Head of caudate nucleus (tissue), 42 donors: ENCODE results near the gene GAGE1.
"Not testable (repeated sequence)": the region's sequence is repeated elsewhere in the genome, so short reads cannot be mapped to it uniquely, and the experiment has no call there.

ENCODE experiments used
- DNase-seq, 42 donors: peaks; one replicate each; pipeline versions ENCODE4 v3.0.0 to v3.0.0-alpha.2; 2020 to 2021; ENCODE audit warnings: mixed read lengths in 7 of 42
- intact Hi-C: fragments of 100-400 bp; cut with DNase I; formaldehyde crosslinking; loops from one replicate; pipeline ENCODE4 v1.15.0; 2022

The GAGE1 gene, protein sequence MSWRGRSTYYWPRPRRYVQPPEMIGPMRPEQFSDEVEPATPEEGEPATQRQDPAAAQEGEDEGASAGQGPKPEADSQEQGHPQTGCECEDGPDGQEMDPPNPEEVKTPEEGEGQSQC

DNA sequence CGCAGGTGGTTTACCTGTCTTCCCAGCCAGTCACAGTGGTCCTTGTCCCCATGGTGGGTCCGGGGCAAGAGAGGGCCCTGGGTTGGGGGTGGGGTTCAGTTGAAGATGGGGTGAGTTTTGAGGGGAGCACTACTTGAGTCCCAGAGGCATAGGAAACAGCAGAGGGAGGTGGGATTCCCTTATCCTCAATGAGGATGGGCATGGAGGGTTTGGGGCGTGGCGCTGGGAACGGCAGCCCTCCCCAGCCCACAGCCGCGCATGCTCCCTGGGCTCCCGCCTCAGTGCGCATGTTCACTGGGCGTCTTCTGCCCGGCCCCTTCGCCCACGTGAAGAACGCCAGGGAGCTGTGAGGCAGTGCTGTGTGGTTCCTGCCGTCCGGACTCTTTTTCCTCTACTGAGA is at the start of gene GAGE1:
Gene GAGE1 (plus strand): TSS at position 301 of the 400 bp plus-strand sequence. CDS start 1,155 bp downstream, outside the sequence.
- intact Hi-C loops, DNase-seq: not testable (repeated sequence)

DNA sequence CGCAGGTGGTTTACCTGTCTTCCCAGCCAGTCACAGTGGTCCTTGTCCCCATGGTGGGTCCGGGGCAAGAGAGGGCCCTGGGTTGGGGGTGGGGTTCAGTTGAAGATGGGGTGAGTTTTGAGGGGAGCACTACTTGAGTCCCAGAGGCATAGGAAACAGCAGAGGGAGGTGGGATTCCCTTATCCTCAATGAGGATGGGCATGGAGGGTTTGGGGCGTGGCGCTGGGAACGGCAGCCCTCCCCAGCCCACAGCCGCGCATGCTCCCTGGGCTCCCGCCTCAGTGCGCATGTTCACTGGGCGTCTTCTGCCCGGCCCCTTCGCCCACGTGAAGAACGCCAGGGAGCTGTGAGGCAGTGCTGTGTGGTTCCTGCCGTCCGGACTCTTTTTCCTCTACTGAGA is 47.8 kb upstream of the GAGE1 start, which contains the start of gene GAGE12E:
Gene GAGE12E (plus strand): TSS at position 301 of the 400 bp plus-strand sequence. CDS start 1,155 bp downstream, outside the sequence.
- intact Hi-C loops, DNase-seq: not testable (repeated sequence)

DNA sequence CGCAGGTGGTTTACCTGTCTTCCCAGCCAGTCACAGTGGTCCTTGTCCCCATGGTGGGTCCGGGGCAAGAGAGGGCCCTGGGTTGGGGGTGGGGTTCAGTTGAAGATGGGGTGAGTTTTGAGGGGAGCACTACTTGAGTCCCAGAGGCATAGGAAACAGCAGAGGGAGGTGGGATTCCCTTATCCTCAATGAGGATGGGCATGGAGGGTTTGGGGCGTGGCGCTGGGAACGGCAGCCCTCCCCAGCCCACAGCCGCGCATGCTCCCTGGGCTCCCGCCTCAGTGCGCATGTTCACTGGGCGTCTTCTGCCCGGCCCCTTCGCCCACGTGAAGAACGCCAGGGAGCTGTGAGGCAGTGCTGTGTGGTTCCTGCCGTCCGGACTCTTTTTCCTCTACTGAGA is 38.3 kb upstream of the GAGE1 start, which contains the start of gene GAGE12F:
Gene GAGE12F (plus strand): TSS at position 301 of the 400 bp plus-strand sequence. CDS start 1,155 bp downstream, outside the sequence.
- intact Hi-C loops, DNase-seq: not testable (repeated sequence)

DNA sequence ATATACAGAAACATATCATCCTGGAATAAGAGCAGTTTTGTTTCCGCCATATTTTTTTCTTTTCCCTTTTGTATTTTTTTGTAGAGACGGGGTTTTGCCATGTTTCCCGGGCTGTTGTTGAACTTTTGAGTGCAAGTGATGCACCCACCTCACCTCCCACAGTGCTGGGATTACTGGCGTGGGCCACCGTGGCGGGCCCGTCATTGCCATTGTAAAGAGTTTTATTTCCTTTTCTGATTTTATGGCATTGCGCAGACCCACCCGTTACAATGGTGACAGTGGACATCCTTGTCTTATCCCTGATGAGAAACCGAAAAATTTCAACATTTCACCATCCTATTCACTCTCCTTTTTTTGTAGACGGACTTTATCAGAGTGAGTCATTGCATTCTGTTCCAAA is 30.1 kb upstream of the GAGE1 start:
- intact Hi-C loops = not testable (repeated sequence)
- DNase-seq = peak in 12 of 42 donors; percentile 0 to 39 (median 9)

DNA sequence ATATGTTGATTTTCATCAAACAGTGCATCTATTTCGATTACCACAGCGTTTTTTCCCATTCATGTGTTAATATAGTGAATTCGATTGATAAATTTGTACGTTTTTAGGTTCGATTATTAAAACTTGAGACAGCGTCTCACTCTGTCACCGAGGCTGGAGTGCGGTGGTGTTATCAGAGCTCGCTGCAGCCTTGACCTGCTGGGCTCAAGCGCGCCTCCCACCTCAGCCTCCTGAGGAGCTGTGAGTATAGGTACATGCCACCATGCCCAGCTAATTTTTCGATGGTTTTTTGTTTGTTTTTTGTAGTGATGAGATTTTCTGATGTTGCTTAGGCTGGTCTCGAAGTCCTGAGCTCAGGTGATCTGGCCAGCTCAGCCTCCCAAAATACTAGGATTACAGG is 29.7 kb upstream of the GAGE1 start:
- peak in 3 of 42 donors; percentile 7 to 20 (median 10) for DNase-seq

DNA sequence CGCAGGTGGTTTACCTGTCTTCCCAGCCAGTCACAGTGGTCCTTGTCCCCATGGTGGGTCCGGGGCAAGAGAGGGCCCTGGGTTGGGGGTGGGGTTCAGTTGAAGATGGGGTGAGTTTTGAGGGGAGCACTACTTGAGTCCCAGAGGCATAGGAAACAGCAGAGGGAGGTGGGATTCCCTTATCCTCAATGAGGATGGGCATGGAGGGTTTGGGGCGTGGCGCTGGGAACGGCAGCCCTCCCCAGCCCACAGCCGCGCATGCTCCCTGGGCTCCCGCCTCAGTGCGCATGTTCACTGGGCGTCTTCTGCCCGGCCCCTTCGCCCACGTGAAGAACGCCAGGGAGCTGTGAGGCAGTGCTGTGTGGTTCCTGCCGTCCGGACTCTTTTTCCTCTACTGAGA is 28.7 kb upstream of the GAGE1 start, which contains the start of gene GAGE12G:
Gene GAGE12G (plus strand): TSS at position 301 of the 400 bp plus-strand sequence. CDS start 1,155 bp downstream, outside the sequence.
- intact Hi-C loops, DNase-seq: not testable (repeated sequence)

More for the DNA sequence above, 29.7 kb upstream of the GAGE1 start:
- intact Hi-C loops = not testable (repeated sequence)

DNA sequence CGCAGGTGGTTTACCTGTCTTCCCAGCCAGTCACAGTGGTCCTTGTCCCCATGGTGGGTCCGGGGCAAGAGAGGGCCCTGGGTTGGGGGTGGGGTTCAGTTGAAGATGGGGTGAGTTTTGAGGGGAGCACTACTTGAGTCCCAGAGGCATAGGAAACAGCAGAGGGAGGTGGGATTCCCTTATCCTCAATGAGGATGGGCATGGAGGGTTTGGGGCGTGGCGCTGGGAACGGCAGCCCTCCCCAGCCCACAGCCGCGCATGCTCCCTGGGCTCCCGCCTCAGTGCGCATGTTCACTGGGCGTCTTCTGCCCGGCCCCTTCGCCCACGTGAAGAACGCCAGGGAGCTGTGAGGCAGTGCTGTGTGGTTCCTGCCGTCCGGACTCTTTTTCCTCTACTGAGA is 19.2 kb upstream of the GAGE1 start, which contains the start of gene GAGE12H:
Gene GAGE12H (plus strand): TSS at position 301 of the 400 bp plus-strand sequence. CDS start 1,155 bp downstream, outside the sequence.
- intact Hi-C loops, DNase-seq: not testable (repeated sequence)

DNA sequence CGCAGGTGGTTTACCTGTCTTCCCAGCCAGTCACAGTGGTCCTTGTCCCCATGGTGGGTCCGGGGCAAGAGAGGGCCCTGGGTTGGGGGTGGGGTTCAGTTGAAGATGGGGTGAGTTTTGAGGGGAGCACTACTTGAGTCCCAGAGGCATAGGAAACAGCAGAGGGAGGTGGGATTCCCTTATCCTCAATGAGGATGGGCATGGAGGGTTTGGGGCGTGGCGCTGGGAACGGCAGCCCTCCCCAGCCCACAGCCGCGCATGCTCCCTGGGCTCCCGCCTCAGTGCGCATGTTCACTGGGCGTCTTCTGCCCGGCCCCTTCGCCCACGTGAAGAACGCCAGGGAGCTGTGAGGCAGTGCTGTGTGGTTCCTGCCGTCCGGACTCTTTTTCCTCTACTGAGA is 9.6 kb upstream of the GAGE1 start, which contains the start of gene GAGE2A:
Gene GAGE2A (plus strand): TSS at position 301 of the 400 bp plus-strand sequence. CDS start 1,155 bp downstream, outside the sequence.
- intact Hi-C loops = not testable (repeated sequence)

DNA sequence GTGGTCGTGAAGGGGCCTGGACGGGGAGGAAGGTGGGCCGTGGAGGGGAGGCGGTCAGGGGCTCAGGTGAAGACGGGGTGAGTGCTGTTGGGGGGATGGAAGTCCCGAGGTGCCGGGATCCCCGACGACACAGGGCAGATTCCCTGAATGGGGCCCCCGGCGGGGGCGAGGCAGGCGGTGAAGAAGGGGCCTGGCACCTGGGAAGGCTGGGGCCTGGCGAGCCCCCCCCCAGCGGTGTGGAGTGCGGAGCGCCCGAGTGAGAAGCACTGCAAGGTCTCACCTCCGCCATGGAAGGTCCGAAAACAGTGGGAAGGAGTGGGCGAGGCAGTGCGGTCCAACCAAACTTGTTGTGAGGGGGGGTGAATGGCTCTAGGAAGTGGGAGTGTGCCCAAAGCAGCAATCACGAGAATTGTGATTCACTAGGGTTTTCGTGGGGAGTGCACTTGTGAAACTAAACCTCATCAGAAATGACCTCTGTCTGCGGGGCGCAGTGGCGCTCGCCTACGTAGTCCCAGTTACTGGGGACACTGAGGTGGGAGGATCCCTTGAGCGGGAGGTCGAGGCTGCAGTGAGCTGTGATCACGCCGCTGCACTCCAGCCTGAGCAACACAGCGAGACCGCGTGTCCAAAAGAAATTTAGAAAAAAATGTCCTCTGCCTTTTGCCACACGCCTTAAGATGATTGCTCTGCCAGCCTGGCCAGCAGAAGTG is 8.9 kb upstream of the GAGE1 start:
- intact Hi-C loops = not testable (repeated sequence)
- peak in 16 of 42 donors; percentile 6 to 48 (median 18) for DNase-seq

More for the DNA sequence above, 9.6 kb upstream of the GAGE1 start, which contains the start of gene GAGE2A:
- DNase-seq = not testable (repeated sequence)

DNA sequence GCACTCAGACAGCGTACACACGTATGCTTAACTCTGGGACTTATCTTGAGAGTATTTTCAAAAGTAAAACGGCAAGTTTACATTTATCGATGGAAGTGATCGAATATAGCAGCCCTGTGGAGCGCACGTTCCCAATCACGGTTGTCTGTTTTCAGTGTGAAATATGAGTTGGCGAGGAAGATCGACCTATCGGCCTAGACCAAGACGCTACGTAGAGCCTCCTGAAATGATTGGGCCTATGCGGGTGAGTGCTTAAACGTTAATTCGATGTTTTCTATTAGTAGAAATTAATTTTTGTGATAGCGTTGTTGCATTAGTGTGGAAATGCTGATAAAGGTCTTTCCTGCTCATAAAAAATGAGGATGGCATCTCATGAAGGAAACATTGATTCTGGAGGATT is 8.3 kb upstream of the GAGE1 start:
- intact Hi-C loops, DNase-seq: not testable (repeated sequence)

DNA sequence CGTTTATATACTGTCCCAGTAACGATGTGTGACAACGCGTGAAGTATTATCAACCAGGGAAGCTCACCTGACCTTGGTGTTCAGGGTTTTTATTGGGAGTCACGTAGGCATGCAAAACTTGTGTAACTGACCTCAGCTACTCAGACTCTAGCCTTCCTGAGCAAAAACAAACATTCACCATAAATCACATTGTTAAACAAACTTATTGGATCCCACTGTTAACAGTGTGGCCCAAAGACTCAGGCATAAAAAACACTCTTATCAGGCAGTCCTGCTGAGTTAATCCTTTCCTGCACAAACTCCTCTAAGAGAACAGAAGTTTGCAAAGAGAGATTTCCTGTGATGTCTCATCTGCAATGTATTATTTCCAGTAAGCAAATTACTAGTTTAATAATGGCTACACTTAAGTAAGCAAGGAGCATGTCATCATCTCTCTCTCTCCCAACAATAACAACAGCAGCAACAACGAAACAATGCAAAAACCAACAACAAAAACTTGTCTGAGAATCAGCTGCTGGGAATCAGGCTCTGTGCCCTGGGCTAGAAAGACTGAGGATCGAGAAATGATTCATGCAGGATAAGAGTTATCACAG is 12.0 kb downstream of the GAGE1 start:
- intact Hi-C loops = no loop called here
- DNase-seq = no peak

DNA sequence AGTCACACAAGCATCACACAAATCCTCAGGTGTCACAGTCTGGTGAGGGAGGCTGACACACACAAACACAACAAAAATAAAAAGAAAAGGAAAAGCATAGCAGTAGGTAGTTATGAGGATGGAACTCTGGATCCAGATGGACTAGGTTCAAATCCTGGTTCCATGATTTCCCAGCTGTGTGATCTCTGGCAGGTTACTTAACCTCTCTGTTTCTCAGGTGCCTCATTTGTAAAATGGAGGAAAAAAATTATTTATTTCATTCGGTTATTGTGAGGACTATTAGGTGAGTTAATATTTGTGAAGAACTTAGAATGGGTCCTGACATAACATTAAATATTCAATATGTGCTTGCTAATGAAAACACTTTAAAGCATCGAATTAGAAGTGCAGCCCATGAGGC is 19.8 kb downstream of the GAGE1 start:
- intact Hi-C loops = no loop called here
- DNase-seq = no peak

DNA sequence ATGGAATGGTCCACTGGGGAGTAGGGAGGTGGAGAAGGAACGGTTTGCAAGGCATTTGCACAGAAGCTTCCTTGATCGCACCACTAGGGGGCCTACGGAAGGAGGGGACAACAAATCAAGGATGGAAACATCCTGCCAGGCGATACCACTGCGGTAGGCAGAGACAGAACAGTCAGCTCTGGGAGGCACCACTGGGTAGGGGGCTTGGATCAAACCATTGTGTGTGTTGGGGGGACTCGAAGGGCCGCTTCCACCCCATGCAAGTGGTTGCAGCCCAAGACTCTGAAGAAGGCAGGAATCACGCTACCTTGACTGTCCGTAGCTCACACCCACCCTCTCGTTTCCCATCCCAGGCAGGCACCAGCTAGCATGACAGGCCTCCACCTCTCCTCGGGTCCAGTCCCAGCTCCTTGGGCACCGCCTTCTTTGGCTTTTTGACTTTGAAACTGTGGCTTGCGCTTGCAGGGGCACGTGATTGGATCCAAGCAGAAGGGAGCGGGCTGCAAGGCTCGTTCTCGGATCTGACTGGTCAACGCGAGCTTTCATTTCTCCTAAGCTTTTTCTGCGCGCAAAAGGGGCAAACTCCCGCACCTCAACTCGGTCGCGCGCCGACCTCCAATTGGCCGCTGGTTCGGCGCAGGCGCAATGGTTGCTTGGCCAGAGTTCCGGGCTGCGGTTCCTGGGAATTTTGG is 28.4 kb downstream of the GAGE1 start:
- peak in 16 of 42 donors; percentile 0 to 46 (median 13) for DNase-seq
- intact Hi-C loops = no loop called here

DNA sequence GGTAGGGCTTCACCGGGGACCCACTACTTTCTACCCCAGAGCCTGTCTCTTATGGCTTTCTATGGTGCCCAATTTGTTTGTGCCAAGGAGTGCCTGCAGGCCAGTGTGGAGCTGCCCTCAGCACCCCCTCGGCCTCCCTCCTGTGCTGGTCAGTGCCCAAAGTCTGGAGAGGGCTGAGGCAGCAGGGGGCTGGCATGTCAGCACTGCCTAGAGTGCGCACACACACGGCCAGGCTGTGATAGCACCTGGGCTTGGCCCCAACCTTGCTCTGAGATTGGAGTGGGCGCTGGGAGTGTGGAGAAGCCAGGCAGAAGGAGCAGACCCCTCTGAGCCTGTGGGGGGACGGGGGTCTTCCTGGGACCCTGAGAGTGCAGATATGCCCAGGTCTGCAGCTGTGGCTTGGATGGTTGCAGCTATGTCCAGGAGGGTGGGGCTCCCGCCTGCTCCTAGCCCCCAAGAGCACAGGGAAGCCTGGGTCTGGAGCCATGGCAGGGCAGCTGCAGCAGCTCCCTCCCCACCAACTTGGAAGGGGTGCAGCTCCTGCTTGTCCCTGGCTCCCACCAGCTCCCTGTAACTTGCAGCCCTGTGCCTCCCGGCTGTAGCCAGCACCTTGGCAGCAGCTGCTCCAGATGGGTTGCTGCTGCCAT is 46.3 kb downstream of the GAGE1 start:
- DNase-seq = no peak
- intact Hi-C loops = no loop called here

DNA sequence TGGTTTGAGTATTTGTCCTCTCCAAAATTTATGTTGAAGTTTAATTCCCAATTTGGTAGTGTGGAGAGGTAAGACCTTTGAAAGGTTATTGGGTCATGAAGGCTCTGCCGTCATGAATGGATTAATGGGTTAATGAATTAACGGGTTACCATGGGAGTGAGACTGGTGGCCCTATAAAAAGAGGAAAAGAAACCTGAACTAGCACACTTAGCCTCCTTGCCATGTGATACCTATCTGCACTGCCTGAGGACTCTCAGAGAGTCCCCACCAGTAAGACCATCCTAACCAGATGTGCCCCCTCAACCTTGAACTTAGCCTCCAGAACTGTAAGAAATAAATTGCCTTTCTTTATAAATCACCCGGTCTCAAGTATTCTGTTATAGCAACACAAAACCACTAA is 57.7 kb downstream of the GAGE1 start:
- DNase-seq = no peak

More for the DNA sequence above, 57.7 kb downstream of the GAGE1 start:
- intact Hi-C loops = no loop called here
